Measurements from ENCODE around the gene OST4. TPM values are rescaled to one million over a fixed set of nuclear protein-coding genes. Genes with fewer than 3 reads are reported as not detected.

Gene OST4
- total RNA-seq, 1 donor from 2014 or later = 254 TPM

DNA sequence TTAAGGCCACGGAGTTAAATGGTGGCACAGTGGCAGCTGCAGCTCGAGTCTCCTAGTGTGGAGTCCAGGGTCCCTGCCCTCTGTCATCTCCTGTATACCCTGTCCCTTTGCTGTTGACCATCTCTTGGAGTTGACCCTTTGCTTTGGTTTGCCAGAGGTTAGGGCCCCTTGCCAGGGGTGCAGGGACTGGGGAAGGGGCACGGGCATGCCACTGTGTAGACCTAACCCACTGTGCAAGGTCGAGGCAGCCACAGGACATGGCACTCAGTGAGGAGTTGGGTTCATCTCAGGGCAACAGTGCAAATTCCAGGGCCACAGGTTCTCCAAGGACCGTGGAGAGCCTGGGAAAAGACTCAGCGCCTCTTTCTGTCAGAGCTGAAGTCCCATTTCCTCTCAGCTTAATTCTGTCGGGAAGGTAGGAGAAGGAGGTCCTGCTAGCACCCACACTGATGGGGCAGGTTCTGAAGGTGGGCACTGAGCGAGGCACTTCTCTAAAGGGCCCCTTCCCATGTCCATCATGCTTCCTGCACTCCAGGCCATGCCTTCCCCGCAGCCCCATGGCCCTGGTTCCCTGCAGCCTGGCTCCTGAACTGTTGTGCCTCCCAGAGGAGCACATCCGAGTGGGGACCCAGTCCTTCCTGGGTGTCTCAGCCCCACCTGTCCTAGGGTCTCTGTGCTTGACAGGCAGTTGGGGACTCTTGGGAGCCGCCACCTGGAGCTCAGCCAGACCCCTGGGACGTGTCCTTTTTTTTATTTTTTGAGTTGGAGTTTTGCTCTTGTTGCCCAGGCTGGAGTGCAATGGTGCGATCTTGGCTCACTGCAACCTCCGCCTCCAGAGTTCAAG lies 17.9 kb upstream of the OST4 start:
- H3K4me3 Mint-ChIP-seq = no peak overlapping the region
- no peaks in the 10 kb centered on the region for H3K9me3 Mint-ChIP-seq
- TF ChIP-seq, protein P1, sequence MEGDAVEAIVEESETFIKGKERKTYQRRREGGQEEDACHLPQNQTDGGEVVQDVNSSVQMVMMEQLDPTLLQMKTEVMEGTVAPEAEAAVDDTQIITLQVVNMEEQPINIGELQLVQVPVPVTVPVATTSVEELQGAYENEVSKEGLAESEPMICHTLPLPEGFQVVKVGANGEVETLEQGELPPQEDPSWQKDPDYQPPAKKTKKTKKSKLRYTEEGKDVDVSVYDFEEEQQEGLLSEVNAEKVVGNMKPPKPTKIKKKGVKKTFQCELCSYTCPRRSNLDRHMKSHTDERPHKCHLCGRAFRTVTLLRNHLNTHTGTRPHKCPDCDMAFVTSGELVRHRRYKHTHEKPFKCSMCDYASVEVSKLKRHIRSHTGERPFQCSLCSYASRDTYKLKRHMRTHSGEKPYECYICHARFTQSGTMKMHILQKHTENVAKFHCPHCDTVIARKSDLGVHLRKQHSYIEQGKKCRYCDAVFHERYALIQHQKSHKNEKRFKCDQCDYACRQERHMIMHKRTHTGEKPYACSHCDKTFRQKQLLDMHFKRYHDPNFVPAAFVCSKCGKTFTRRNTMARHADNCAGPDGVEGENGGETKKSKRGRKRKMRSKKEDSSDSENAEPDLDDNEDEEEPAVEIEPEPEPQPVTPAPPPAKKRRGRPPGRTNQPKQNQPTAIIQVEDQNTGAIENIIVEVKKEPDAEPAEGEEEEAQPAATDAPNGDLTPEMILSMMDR (IDR thresholded peaks at IDR 0.05; ENCODE audit: unreplicated experiment) = no peak
- H3K36me3 Mint-ChIP-seq = no peaks in the 10 kb centered on the region
- no peak overlapping the region for H3K27ac Mint-ChIP-seq
- peaks cover 18% of the 10 kb centered on the region for H3K27me3 Mint-ChIP-seq (ENCODE audit: low read depth)
- peaks cover 13% of the 10 kb centered on the region for H3K4me1 Mint-ChIP-seq
- no peak for DNase-seq (ENCODE audit: low spot score in 2 of 2, unreplicated experiment in 2 of 2)

DNA sequence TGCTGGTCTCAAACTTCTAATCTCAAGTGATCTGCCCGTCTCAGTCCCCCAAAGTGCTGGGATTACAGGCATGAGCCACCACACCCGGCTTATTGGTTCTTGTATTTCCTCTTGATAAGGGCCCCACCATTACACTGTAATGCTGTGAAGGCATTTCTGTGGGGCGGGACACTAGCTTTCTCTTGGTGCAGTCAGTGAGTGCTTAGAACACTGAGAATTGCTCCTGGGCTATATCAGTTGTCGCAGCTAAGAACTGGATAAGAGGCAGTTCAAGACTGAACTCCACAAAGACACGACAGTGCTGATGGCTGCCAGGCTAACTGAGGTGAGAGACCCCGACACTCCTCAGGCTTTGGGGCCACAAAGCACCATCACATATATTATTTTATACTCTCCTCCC lies 17.2 kb upstream of the OST4 start:
- Mint-ChIP-seq H3K36me3 (no peaks in the 10 kb centered on the region), H3K4me3 (no peak overlapping the region), H3K4me1 (peaks cover 13% of the 10 kb centered on the region), H3K27ac (no peak overlapping the region), H3K9me3 (no peaks in the 10 kb centered on the region), H3K27me3 (ENCODE audit: low read depth) (peaks cover 18% of the 10 kb centered on the region)
- DNase-seq (ENCODE audit: low spot score in 2 of 2, unreplicated experiment in 2 of 2) = no peak
- TF ChIP-seq, protein P1 (IDR thresholded peaks at IDR 0.05; ENCODE audit: unreplicated experiment) = no peak

DNA sequence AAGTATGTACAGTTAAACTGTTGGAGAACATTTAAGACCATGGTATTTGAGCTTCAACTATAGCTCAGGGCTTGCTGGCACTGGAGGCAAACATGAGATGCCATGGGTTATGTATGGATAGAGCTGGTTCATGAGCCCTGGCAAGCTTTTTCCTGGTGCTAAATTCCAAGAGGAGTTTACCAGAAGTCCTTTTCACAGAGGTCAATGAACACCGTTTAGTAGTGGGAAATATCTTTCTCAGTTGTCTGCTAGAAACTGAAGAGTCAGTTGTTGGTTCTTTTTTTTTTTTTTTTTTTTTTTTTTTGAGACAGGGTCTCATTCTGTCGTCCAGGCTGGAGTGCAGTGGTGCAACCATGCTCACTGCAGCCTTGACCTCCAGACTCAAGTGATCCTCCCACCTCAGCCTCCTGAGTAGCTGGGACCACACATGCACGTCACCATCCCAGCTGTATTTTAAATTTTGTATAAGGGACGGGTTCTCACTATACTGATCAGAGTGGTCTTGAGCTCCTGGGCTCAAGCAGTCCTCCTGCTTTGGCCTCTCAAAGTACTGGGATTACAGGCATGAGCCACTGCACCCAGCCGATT lies 16.5 kb upstream of the OST4 start:
- H3K27me3 Mint-ChIP-seq (ENCODE audit: low read depth) = peaks cover 18% of the 10 kb centered on the region
- no peak overlapping the region for H3K4me3 Mint-ChIP-seq
- TF ChIP-seq, protein P1 (IDR thresholded peaks at IDR 0.05; ENCODE audit: unreplicated experiment) = no peak
- no peak for DNase-seq (ENCODE audit: low spot score in 2 of 2, unreplicated experiment in 2 of 2)
- peaks cover 13% of the 10 kb centered on the region for H3K4me1 Mint-ChIP-seq
- no peak overlapping the region for H3K27ac Mint-ChIP-seq
- H3K9me3 Mint-ChIP-seq = no peaks in the 10 kb centered on the region
- no peaks in the 10 kb centered on the region for H3K36me3 Mint-ChIP-seq

DNA sequence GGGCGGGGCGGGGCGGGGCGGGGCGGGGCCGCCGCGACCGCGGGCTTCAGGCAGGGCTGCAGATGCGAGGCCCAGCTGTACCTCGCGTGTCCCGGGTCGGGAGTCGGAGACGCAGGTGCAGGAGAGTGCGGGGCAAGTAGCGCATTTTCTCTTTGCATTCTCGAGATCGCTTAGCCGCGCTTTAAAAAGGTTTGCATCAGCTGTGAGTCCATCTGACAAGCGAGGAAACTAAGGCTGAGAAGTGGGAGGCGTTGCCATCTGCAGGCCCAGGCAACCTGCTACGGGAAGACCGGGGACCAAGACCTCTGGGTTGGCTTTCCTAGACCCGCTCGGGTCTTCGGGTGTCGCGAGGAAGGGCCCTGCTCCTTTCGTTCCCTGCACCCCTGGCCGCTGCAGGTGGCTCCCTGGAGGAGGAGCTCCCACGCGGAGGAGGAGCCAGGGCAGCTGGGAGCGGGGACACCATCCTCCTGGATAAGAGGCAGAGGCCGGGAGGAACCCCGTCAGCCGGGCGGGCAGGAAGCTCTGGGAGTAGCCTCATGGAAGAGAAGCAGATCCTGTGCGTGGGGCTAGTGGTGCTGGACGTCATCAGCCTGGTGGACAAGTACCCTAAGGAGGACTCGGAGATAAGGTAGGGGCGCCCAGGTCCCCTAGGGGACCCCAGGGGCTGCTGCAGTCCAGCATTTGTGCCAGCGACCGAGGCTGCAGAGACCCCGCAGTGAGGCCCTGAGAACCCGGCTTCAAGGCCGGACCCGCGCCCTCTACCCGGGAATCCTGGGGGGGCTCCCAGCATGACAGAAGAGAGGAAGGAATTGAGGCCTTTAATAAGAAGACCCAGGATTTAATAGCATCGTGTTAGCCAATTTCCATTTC lies 15.5 kb upstream of the OST4 start, which contains the start of gene KHK:
TSS of gene KHK (plus strand) at position 49 of the 870 bp plus-strand sequence. CDS start at position 537, 488 bp downstream.
- Mint-ChIP-seq H3K27me3 (ENCODE audit: low read depth) (peaks cover 18% of the 10 kb centered on the region), H3K4me1 (peaks cover 13% of the 10 kb centered on the region), H3K4me3 (peak within 1 kb of the TSS; percentile 72), H3K9me3 (no peaks in the 10 kb centered on the region), H3K36me3 (no peaks in the 10 kb centered on the region), H3K27ac (peak within 1 kb of the TSS; percentile 82)
- TF ChIP-seq, protein P1 (IDR thresholded peaks at IDR 0.05; ENCODE audit: unreplicated experiment) = peak; percentile 67
- peak in 1 of 2 experiments; percentile 57 for DNase-seq (ENCODE audit: low spot score in 2 of 2, unreplicated experiment in 2 of 2)

DNA sequence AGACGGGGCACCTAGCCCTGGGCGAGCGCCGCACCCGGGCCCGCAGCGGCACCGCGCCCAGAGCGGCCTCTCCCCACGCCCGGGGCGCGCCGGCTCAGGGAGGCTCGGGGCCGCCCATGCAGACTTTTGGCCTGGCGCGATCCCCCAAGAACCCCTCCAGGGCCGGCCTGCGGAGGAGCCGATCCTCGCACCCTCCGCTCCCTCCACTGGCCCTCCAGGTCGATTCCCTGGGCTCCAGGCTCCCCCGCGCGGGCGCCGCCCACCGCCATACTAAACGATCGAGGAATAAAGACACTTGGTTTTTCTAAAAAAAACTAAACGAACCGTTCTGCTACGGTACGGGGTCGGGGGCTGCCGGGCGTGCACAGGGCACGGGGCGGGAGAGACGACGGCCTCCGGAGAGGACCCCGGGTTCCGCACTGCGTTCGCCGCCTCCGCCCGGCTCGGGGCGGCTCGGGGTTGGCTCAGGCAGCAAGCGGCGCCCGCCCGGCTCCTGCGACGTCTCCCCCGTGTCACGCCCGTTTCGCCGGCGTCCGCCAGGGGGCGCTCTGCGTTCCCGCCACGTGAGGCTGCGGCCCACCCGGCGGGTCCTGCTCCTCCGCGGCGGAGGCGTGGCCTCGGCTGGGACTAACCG lies 14.8 kb upstream of the OST4 start:
- H3K9me3 Mint-ChIP-seq = no peaks in the 10 kb centered on the region
- peaks cover 18% of the 10 kb centered on the region for H3K27me3 Mint-ChIP-seq (ENCODE audit: low read depth)
- TF ChIP-seq, protein P1 (IDR thresholded peaks at IDR 0.05; ENCODE audit: unreplicated experiment) = peak; percentile 97
- peaks cover 19% of the 10 kb centered on the region for H3K4me1 Mint-ChIP-seq
- peak overlapping the region; percentile 72 for H3K4me3 Mint-ChIP-seq
- peak; percentile 93 to 99 for DNase-seq (ENCODE audit: low spot score in 2 of 2, unreplicated experiment in 2 of 2)
- H3K36me3 Mint-ChIP-seq = no peaks in the 10 kb centered on the region
- peak overlapping the region; percentile 82 for H3K27ac Mint-ChIP-seq
